Measurements from ENCODE around the gene OR52B4.
"Not testable (repeated sequence)": the region's sequence is repeated elsewhere in the genome, so short reads cannot be mapped to it uniquely, and the experiment has no call there.

Gene OR52B4

DNA sequence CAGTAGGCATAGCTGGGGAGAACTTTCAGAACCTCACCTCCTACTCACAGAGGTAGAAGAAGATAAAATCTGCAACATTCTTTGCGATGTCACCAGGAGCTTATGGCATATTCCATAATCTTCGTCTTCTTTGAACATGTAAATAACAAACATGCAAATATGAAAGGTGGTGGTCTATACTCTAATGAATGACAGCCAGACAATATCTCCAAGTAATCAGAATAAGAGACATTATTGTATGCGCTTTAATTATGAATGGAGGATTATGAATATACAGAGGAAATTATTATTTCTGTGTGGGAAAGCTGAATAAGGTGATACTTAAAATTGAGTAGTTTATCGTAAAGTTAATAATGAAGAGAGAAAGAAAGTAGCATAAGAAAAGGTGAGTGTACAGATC, at the start of gene OR52B4:
Gene OR52B4 (minus strand): TSS at position 101 of the 400 bp plus-strand sequence. CDS start 91 bp downstream, at position 10.
- DNase-seq = no peak

DNA sequence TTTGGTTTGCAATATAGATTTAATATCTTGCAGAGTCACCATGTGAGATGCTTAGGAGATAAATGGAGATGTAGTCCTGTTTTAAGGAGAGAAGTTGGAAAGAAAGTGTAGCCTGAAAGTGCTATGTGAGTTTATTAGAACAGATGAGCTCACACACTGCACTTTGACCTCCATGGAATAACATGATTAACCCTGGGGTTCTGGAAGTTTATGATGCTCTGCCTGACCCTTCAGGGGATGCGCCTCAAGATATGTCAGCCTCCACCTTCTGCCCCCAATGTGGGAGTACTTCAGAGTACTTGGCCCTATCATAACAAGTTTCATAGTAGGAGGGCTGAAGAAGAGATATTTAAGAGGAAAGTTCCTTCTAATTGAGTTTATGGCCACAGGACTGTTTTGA, 48.6 kb upstream of the OR52B4 start:
- DNase-seq = no peak

DNA sequence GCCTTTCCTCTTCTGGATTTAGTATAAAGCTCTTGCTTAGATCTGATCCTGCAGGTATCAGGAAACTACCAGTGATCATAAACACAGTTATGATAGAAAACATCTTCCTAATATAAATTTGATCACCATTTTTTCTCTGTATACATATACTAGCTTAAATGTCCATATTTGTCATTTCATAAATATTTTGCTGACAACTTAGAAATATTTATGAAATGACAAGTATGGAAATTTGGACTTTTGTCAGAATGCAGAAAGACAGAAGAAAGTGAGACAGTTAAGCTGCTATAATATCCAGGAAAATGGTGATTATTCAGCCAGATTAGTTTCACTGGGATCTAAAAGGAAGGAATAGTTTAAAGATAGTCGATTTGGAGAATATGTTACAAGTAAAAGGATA, 48.1 kb upstream of the OR52B4 start:
- DNase-seq = no peak

DNA sequence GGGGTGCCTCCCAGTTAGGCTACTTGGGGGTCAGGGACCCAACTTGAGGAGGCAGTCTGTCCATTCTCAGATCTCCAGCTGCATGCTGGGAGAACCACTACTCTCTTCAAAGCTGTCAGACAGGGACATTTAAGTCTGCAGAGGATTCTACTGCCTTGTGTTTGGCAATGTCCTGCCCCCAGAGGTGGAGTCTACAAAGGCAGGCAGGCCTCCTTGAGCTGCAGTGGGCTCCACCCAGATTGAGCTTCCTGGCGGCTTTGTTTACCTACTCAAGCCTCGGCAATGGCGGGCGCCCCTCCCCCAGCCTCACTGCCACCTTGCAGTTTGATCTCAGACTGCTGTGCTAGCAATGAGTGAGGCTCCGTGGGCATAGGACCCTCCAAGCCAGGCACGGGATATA, 38.0 kb upstream of the OR52B4 start:
- DNase-seq = not testable (repeated sequence)

DNA sequence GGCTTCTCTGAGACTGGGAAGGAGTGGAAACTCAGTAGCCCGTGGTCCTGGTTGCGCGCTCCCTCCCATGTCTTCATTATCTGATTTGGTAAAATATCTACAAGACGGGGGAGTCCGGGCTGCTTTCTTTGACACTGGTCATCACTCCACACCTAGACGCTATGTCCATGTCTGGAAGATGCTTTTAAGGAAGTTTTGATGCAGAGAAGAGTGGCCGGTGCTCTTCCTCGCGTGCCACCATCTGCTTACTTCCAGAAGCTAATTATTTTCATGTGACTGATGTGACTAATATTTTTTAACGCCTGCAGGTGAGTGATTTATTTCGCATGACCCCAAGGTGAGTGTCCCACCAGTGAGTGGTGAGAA, 25.7 kb upstream of the OR52B4 start:
- no peak for DNase-seq

DNA sequence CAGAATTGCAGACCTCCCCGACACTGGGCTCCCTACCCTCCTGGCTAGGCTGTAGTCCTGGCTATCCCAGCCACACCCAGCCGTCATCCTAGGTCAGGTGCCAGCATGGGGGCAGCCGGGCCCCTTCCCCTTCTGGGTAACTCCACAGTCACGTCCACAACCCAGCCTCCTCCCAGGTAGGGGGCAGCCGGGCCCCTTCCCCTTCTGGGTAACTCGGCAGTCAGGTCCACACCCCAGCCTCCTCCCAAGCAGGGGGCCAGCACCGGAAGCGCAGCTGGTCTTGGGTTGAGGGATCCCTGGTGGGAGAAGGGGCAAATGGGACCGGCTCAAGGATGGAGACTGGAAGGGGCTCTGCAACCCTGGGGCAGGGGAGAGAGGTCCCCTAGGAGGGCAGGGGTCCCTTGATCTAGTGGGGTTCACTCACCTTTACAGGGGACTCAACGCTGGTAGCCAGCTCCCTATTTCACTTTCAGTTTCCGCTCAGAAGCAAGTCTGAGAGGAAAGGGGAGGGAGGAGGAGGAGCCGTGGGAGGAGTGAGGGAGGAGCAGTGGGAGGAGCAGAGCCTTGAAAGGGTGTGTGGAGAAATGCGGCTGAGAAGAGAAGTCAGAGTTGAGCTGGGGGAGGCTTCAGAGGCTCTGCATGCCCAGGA, 25.1 kb upstream of the OR52B4 start, which contains the start of gene TRIM21:
Gene TRIM21 (minus strand): TSS at position 494 of the 649 bp plus-strand sequence. CDS start 3,293 bp downstream, outside the sequence.
- no peak for DNase-seq

DNA sequence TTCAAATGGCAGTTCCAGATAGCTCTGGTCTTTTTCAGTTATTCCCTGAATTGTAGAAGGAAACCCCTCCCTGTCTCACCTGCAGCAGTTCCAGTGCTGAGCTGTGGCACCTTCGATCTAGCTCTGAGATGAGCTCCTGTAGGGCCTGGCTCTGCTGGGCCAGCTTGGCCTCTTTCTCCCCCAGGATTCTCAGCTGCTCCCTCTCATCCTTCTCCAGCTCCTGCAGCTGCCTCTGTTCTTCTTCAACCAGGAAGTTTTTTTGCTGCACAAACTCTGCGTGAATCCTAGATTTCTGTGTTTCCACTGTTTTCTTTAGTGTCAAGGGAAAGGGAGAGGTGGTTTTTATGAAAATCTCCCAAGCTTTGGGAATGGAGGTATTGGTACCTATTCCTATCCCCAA, 20.0 kb upstream of the OR52B4 start:
- no peak for DNase-seq

DNA sequence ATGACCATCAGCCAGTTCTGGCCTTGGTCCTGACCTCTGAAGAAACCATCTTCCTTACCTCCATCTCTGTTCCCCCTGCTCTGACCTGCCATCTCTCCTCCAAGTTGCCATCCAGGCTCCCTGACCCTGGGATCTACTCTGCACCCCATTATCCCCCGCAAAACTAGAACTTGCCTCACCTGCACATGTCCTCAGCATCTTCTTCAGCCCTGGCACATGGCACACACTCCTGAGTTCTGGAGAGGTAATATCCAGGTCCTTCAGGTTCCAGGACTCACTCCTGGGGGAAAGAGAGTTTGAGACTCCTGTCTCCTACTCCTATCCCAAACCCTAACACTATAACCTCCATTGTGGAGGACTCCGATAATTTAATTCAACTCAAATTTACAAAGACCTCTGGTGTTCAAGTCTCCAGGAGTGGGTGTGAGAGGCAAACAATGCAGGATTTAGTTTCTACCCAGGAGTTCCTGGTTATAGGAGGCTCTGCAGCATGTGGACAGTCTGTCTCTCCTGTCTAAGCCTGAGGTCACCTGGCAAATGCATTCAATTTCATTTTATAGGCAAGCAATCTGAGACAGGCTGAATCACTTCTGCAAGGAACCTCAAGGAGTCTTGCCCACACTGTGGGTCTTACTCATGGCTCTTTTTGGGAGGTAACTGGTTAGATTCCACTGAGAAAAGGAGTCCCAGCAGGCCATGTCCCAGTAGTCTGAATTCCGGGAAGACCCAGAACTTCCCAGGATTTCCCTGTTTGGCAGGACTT, 18.0 kb upstream of the OR52B4 start:
- no peak for DNase-seq

DNA sequence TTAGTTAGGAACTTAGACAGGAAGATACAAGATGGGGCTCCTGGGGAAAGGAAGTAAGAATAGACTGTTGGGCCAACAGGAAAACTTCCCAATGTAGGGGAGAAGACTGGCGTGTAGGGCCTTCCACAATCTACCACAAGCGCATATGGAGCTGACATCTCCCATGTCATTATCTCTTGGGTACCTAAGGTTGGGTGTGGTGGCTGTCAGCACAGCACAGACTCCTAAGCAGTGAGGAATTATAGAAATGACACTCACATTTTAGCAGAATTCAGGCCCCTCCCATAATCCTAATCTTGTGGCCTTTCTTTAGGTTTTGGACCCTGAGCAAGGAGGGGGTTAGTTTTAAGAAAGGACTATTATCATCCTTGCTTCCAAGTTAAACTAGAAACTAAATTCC, 13.7 kb upstream of the OR52B4 start:
- DNase-seq = no peak

DNA sequence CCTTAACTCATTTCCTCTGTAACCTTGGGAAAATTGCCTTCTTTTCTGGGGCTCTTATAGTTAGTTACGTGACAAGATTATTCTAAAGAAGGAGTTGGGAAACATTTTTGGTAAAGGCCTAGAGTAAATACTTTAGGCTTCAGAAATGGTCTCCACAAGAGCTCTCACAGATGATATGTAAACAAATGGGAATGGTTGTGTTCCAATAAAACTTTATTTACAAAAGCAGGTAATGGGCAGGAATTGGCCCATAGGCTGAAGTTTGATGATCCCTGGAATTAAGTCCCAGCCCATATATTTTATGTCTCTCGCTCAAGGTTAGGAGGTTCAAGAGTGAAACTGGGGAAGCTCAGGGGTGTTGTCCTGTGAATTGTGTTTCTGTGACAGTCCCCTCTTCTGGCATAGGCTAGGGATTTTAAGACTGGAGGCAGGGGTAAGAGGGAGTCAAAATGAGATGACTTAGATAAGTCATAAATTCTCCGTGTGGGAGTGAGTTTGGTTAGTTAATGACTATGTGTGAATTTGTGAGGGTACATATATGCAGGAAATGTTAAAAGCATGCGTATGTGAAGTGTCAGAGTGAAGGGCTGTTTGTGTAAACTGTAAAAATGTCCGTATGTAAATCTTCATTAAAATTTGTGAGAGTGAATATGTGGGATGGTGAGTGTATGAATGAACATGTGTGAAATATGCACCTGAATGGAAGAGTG, 7.4 kb upstream of the OR52B4 start:
- DNase-seq = no peak

DNA sequence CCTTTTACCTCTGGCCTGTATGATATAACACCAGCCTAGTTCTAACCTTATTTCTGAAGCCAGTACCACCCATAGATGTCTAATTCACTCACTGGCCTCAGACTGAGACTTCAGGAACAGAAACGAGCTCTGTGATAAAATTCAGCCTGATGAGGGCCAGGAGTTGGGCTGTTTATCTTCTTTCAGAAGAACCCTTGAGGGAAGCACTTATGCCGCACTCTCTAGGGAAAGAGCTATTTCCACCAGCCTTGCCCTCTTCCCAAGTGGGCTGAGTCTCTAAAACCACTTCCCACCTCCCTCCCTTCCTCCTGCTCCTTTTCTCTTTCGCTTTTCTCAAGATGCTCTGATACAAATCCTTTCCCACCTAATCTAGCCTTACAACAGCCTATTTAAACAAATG, 2.0 kb upstream of the OR52B4 start:
- no peak for DNase-seq

DNA sequence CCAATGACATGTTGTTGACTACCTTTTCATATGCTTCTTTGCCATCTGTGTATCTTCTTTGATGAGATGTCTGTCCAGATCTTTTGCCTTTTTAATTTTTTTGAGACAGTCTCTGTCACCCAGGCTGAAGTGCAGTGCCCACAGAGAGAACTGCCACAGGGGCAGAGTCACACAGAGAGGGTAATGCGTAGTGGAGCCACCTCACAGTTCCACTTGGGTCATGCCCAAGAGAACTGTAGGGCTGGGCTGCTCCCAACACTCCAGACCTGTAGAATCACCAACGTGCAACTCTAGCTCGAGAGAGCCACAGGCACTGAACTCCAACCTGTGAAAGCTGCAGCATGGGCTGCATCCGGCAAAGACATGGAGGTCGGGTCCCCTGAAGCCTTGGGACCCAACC, 20.0 kb downstream of the OR52B4 start:
- not testable (repeated sequence) for DNase-seq

DNA sequence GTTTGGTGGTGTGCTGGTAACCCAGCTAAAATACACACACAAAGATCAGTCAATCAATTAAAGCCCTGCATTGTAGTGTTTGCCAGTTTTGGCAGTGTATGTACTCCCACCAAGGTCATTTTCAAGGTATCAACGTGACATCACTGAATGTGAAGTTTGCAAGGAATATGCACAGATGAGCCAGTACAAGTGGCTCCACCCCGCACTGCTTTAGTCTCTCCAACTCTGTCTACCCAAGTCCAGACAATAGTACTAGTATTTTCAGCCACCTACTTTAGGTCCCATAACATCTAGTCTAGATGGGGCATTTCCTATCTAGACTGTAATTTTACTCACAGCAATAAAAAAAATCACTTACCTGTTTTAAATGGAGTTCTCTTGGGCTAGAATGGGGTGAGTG, 22.8 kb downstream of the OR52B4 start:
- not testable (repeated sequence) for DNase-seq

DNA sequence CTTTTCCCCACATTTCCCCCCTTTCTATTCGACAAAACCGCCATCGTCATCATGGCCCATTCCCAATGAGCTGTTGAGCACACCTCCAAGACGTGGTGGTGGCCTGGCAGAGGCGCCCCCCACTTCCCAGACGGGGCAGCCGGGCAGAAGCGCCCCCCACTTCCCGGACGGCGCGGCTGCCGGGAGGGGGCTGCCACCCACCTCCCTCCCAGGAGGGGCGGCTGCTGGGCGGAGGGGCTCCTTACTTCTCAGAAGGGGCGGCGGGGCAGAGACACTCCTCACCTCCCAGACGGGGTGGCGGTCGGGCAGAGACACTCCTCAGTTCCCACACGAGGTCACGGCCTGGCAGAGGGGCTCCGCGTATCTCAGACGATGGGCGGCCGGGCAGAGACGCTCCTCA, 33.8 kb downstream of the OR52B4 start:
- not testable (repeated sequence) for DNase-seq
